PFSK-1 (cell line): Measurements from ENCODE around the gene IL1RN.

Source experiments
- SIN3A ChIP-seq: IDR thresholded peaks from 2 replicates; pipeline ENCODE4 v1.6.1; 2012; ENCODE audit warnings: mild to moderate bottlenecking, low read length, moderate library complexity, borderline replicate concordance; ENCODE audit not compliant: insufficient read depth
- TAF1 ChIP-seq: IDR thresholded peaks from 2 replicates; pipeline ENCODE4 v1.6.1; 2012; ENCODE audit warnings: low read length, control low read depth, borderline replicate concordance; ENCODE audit not compliant: insufficient read depth

- no peak for TF ChIP-seq TAF1
- TF ChIP-seq SIN3A: no peak
These were observed 32.9 kb downstream of the IL1RN start for GRCh38 chr2:113160248-113160647.
